Fibroblast of lung (primary cell): ENCODE results near the gene HPX. TPM values are rescaled to one million over a fixed set of nuclear protein-coding genes. Genes with fewer than 3 reads are reported as not detected.

ENCODE experiments used
- DNase-seq, 2 donors: peaks; one replicate each; pipeline versions ENCODE4 v3.0.0 to v3.0.0-alpha.2; 2010; ENCODE audit warnings: low read depth in 2 of 2
- H2AFZ ChIP-seq: 2 replicates; pipeline ENCODE4 v1.5.1; 2012; ENCODE audit warnings: low read length, control low read depth, inconsistent platforms
- H3K27ac ChIP-seq: 2 replicates; pipeline ENCODE4 v1.5.1; 2011; ENCODE audit warnings: low read length, control low read depth; ENCODE audit not compliant: insufficient read depth
- H3K27me3 ChIP-seq: 2 replicates; pipeline ENCODE4 v1.5.1; 2011; ENCODE audit warnings: mild to moderate bottlenecking, low read length; ENCODE audit not compliant: control insufficient read depth, insufficient read depth
- H3K36me3 ChIP-seq: 2 replicates; pipeline ENCODE4 v1.5.1; 2011; ENCODE audit warnings: low read length; ENCODE audit not compliant: control insufficient read depth, insufficient read depth
- H3K4me1 ChIP-seq: 2 replicates; pipeline ENCODE4 v1.5.1; 2011; ENCODE audit warnings: low read length; ENCODE audit not compliant: control insufficient read depth, insufficient read depth; ENCODE audit errors: extremely low read depth
- H3K4me2 ChIP-seq: 2 replicates; pipeline ENCODE4 v1.5.1; 2011; ENCODE audit warnings: low read length, control low read depth; ENCODE audit not compliant: insufficient read depth; ENCODE audit errors: extremely low read depth
- H3K4me3 ChIP-seq, 4 experiments: fragments of 200-600 bp in 1 of 4; sonication (generic) in 1 of 4; replicated peaks in 1 of 4; 2 replicates each; pipeline ENCODE4 v1.5.1; 2011 to 2016; ENCODE audit warnings: low read length in 4 of 4, low read depth in 3 of 4, mild to moderate bottlenecking in 3 of 4, control low read depth in 2 of 4, inconsistent platforms in 1 of 4, mixed read lengths in 1 of 4; ENCODE audit not compliant: insufficient read depth in 1 of 4; ENCODE audit errors: control extremely low read depth in 1 of 4
- H3K79me2 ChIP-seq: 2 replicates; pipeline ENCODE4 v1.5.1; 2012; ENCODE audit warnings: mild to moderate bottlenecking, low read length, inconsistent platforms; ENCODE audit not compliant: control insufficient read depth, insufficient read depth
- H3K9ac ChIP-seq: 2 replicates; pipeline ENCODE4 v1.5.1; 2011; ENCODE audit warnings: mild to moderate bottlenecking, low read length, control low read depth; ENCODE audit not compliant: insufficient read depth
- H3K9me3 ChIP-seq: 2 replicates; pipeline ENCODE4 v1.5.1; 2012; ENCODE audit warnings: low read depth, low read length; ENCODE audit not compliant: control insufficient read depth, insufficient read depth
- H4K20me1 ChIP-seq: 2 replicates; pipeline ENCODE4 v1.5.1; 2011; ENCODE audit warnings: low read length; ENCODE audit not compliant: control insufficient read depth, insufficient read depth; ENCODE audit errors: extremely low read depth
- EZH2 ChIP-seq: IDR thresholded peaks from 2 replicates; pipeline ENCODE4 v1.5.1; 2012; ENCODE audit warnings: low read length, control low read depth, mild to moderate bottlenecking; ENCODE audit errors: missing control alignments
- polyA plus RNA-seq, 2 donors: library from polyadenylated mRNA; depleted of rRNA in 1 of 2; stranded (reverse) in 1 of 2; unstranded in 1 of 2; fragments of >200 nt; gene quantifications; 2 replicates each; pipeline ENCODE4 v1.2.1, GENCODE V29; 2011 to 2012; ENCODE audit warnings: missing spikeins in 1 of 2
- total RNA-seq: library from RNA; depleted of rRNA; stranded (reverse); fragments of >200 nt; gene quantifications from 2 replicates; pipeline ENCODE4 v1.2.1, GENCODE V29; 2014
- TF ChIP-seq, protein P1 (sequence below), 2 donors: IDR thresholded peaks in 1 of 2; conservative IDR thresholded peaks in 1 of 2; 1 replicate in 1 of 2; 2 replicates in 1 of 2; pipeline ENCODE4 v1.5.1; 2011 to 2012; ENCODE audit warnings: low read length in 2 of 2, control low read depth in 1 of 2, inconsistent platforms in 1 of 2, low read depth in 1 of 2, mild to moderate bottlenecking in 1 of 2

HPX gene
- total and polyA plus RNA-seq, 2 donors (not counting 1 experiment from before 2014, with no cell fraction given): 0.18 to 0.83 TPM

DNA sequence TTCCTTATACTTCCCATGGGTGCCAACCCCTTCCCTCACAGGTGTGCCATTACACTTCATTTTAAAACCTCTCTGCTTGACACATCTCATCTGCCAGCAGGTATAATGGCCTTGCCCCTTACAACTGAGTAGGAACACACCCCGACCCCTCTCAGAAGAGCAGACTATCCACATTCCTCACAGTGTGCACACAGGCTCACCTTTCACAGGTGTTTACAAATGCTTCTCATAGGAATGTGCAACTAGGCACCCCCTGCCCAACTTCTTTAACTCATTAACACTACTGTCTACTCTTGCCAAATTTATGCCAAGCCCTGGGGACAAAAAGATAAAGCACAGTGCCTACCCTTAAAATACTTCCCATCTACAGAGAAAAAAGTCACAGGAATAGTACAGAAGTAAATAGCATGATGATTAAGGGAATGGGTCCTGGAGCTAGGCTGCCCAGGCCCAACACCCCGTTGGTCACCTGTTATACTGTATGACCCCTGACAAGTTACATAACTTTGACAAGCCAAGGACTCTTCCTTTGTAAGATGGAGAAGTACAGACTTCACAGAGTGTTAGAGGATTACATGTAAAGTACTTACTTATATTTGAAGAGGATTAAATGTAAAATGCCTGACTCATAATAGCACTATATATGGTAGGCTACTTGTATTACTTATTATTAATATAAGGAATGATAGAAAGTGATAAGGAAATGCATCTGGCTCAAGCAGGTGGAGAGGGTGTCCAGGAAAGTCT is 17.7 kb upstream of the HPX start:
- no peak for DNase-seq
- H2AFZ ChIP-seq: no peak overlapping the region
- no peak overlapping the region for H3K27ac ChIP-seq
- H3K9ac ChIP-seq: no peak overlapping the region
- H3K9me3 ChIP-seq: no peaks in the 10 kb centered on the region
- no peak for TF ChIP-seq EZH2
- TF ChIP-seq, protein P1, sequence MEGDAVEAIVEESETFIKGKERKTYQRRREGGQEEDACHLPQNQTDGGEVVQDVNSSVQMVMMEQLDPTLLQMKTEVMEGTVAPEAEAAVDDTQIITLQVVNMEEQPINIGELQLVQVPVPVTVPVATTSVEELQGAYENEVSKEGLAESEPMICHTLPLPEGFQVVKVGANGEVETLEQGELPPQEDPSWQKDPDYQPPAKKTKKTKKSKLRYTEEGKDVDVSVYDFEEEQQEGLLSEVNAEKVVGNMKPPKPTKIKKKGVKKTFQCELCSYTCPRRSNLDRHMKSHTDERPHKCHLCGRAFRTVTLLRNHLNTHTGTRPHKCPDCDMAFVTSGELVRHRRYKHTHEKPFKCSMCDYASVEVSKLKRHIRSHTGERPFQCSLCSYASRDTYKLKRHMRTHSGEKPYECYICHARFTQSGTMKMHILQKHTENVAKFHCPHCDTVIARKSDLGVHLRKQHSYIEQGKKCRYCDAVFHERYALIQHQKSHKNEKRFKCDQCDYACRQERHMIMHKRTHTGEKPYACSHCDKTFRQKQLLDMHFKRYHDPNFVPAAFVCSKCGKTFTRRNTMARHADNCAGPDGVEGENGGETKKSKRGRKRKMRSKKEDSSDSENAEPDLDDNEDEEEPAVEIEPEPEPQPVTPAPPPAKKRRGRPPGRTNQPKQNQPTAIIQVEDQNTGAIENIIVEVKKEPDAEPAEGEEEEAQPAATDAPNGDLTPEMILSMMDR (conservative IDR thresholded peaks at IDR 0.05 in 1 of 2, IDR thresholded peaks at IDR 0.05 in 1 of 2; ENCODE audit: low read depth in 1 of 2, low read length in 2 of 2): no peak
- H3K36me3 ChIP-seq: peaks cover 17% of the 10 kb centered on the region
- no peaks in the 10 kb centered on the region for H3K27me3 ChIP-seq
- H3K4me2 ChIP-seq: no peak overlapping the region
- H3K4me3 ChIP-seq: no peak overlapping the region
- no peaks in the 10 kb centered on the region for H4K20me1 ChIP-seq
- no peaks in the 10 kb centered on the region for H3K4me1 ChIP-seq
- H3K79me2 ChIP-seq: no peaks in the 10 kb centered on the region

DNA sequence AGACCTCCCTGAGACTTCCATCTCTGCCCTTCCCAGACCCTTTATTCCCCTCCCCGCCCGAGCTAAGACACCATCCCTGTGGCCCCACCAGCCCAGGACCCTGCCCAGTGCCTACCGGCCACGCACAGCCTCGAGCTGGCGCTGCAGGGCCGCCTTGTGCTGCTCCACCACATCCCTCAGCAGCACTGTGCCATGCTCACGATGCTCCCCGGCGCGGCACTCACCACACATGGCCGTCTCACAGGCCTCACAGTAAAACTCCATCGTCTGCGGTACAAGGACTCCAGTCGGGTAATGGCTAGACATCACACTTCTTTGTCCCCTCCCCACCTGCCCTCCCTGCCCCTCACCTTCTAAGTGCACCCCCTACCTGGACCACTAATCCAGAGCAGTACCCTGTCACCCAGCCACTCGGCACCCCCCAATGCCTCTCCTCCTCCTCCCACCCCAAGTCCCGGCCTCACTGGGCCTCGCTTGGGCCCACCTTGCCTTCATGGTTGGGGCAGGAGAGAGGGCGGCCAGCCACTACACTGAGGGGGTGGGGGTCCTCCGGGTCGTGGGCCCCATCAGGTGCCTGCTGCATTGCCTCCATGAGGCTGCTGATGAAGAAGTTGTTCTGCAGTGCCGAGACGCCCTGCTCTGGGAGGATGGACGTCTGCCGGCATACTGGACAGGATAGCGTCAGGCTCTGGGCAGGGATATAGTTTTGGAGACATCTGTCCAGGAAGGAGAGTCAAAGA is 17.0 kb upstream of the HPX start:
- H3K27me3 ChIP-seq: no peaks in the 10 kb centered on the region
- peaks cover 17% of the 10 kb centered on the region for H3K36me3 ChIP-seq
- no peak for TF ChIP-seq EZH2
- TF ChIP-seq, protein P1 (conservative IDR thresholded peaks at IDR 0.05 in 1 of 2, IDR thresholded peaks at IDR 0.05 in 1 of 2; ENCODE audit: low read depth in 1 of 2, low read length in 2 of 2): no peak
- no peak overlapping the region for H3K4me3 ChIP-seq
- H3K27ac ChIP-seq: no peak overlapping the region
- no peak for DNase-seq
- no peaks in the 10 kb centered on the region for H3K9me3 ChIP-seq
- no peak overlapping the region for H3K4me2 ChIP-seq
- no peaks in the 10 kb centered on the region for H3K79me2 ChIP-seq
- no peaks in the 10 kb centered on the region for H4K20me1 ChIP-seq
- H3K9ac ChIP-seq: no peak overlapping the region
- no peak overlapping the region for H2AFZ ChIP-seq
- H3K4me1 ChIP-seq: no peaks in the 10 kb centered on the region

DNA sequence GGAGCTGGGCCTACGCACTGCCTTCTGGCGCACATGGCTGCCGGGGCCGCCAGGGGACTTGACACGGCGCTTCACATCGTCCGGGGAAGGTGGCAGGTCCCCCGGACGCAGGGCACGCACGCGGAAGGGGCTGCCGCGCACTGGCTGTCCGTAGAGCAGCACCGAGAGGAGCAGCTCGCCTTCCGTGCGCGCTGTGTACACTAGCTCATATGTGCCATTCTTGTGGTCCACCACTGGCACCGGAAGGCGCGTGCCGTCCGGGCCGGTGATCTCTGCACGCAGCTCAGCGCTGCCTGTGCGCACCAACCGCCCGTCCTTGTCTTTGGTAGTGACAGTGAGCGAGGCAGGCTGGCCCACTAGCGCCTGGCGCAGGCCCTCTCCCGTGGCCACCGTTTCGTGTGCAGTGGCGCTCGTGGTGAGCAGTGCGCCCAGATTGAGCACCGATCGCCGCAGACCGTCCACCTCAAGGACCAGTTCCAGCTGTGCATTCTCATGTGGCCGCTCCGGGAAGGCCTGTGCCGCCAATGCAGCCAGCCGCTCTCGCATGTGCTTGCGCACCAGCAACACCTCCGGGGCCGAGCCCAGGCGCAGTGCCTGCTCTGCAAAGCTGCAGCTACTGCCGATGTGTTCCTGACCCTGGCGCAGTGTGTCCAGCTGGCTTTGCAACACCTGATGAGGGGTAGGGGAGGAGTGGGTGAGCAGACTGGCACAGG is 15.7 kb upstream of the HPX start:
- no peak overlapping the region for H3K9ac ChIP-seq
- TF ChIP-seq, protein P1 (conservative IDR thresholded peaks at IDR 0.05 in 1 of 2, IDR thresholded peaks at IDR 0.05 in 1 of 2; ENCODE audit: low read depth in 1 of 2, low read length in 2 of 2): no peak
- no peak for TF ChIP-seq EZH2
- H2AFZ ChIP-seq: no peak overlapping the region
- DNase-seq: no peak
- no peaks in the 10 kb centered on the region for H3K9me3 ChIP-seq
- no peak overlapping the region for H3K4me3 ChIP-seq
- H3K4me1 ChIP-seq: no peaks in the 10 kb centered on the region
- H3K79me2 ChIP-seq: no peaks in the 10 kb centered on the region
- no peak overlapping the region for H3K27ac ChIP-seq
- H3K27me3 ChIP-seq: no peaks in the 10 kb centered on the region
- H3K4me2 ChIP-seq: no peak overlapping the region
- no peaks in the 10 kb centered on the region for H4K20me1 ChIP-seq
- H3K36me3 ChIP-seq: peaks cover 20% of the 10 kb centered on the region
